Renal cortex interstitium (tissue), 15 donors: ENCODE data around the gene MEIG1. TPM values are rescaled to one million over a fixed set of nuclear protein-coding genes. Genes with fewer than 3 reads are reported as not detected.
"Not testable (repeated sequence)": the region's sequence is repeated elsewhere in the genome, so short reads cannot be mapped to it uniquely, and the experiment has no call there.

Source experiments
- DNase-seq, 11 donors: peaks; one replicate each; pipeline ENCODE4 v3.0.0-alpha.2; 2013; ENCODE audit warnings: low read depth in 9 of 11, low spot score in 4 of 11; ENCODE audit errors: extremely low read depth in 1 of 11
- long read RNA-seq, 16 experiments: transcript quantifications; one replicate each; lab custom pipeline, GENCODE V29; 2026
- polyA plus RNA-seq, 3 donors: library from polyadenylated mRNA; unstranded; fragments of 120-200 nt; gene quantifications; one replicate each; pipeline ENCODE4 v1.2.1, GENCODE V29; 2013; ENCODE audit not compliant: insufficient read length in 3 of 3

The MEIG1 gene, protein sequence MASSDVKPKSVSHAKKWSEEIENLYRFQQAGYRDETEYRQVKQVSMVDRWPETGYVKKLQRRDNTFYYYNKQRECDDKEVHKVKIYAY
- polyA plus RNA-seq = 1 to 10 TPM; 1.1 to 2.9 (median 1.6) TPM
- long read RNA-seq, donor 1 = 0 reads
- long read RNA-seq, donor 2 = 0 reads
- long read RNA-seq, donor 3, partial matches to known transcripts = 0 of 1 reads
- long read RNA-seq, donor 3, other reads (novel, unspliced or antisense) = 0 of 1 reads
- long read RNA-seq, donor 4, partial matches to known transcripts = 0 of 1 reads
- long read RNA-seq, donor 4, other reads (novel, unspliced or antisense) = 0 of 1 reads
- long read RNA-seq, donor 5 = 0 reads
- long read RNA-seq, donor 6 = 0 reads
- long read RNA-seq, donor 7 = 0 reads
- long read RNA-seq, donor 8, partial matches to known transcripts = 0 of 1 reads
- long read RNA-seq, donor 8, other reads (novel, unspliced or antisense) = 0 of 1 reads
- long read RNA-seq, donor 9 = 0 reads
- long read RNA-seq, donor 10 = 0 reads
- long read RNA-seq, donor 11 = 0 reads
- long read RNA-seq, donor 12 = 0 reads
- long read RNA-seq, donor 13 = 0 reads
- long read RNA-seq, donor 14, partial matches to known transcripts = 0 of 1 reads
- long read RNA-seq, donor 14, other reads (novel, unspliced or antisense) = 0 of 1 reads
- long read RNA-seq, donor 15 = 0 reads
- long read RNA-seq, donor 16, partial matches to known transcripts = 0 of 1 reads
- long read RNA-seq, donor 16, other reads (novel, unspliced or antisense) = 0 of 1 reads

DNA sequence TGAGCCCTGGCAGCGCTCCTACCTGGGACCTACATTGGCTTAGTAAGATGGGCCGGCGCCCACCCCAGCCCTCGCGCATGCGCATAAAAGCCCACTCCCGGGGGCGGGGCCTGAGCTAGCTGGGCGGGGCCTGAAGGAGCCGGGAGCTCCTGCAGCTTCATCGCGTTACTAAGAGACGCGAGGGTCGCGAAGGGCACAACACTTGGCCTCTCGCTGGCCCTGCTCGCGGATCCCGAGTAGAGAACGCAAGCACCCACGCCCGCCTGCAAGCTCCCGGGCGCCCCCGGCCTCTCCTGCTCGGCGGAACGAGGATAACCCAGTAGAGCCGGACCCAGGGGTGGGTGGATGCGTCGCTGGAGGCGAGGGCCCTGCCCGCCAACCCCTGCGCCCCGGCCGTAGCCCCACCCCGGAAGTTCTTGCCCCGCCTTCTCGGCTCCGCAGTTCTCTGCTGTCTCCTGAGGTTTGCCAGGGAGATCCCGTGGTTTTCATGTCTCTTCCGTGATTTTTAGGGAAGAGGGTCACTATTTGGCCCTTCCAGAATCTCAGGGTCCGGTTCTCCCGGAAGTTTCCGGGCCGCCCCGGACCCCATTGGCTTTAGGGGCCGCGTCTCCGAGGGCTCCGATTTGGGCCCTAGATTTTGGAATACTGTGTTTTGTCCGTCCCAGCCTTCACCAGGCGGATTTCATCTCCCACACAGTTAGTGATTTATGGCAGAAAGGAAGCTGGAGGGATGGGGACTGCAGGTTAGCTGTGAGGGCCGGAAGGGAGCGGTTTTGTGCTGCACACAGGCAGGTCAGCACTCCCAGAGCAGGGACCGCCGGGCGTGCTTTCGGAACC lies at the start of gene MEIG1:
TSS of gene MEIG1 (plus strand) at position 168 of the 837 bp plus-strand sequence. CDS start 7,081 bp downstream, outside the sequence.
- DNase-seq = peak; percentile 80 to 92 (median 89)

DNA sequence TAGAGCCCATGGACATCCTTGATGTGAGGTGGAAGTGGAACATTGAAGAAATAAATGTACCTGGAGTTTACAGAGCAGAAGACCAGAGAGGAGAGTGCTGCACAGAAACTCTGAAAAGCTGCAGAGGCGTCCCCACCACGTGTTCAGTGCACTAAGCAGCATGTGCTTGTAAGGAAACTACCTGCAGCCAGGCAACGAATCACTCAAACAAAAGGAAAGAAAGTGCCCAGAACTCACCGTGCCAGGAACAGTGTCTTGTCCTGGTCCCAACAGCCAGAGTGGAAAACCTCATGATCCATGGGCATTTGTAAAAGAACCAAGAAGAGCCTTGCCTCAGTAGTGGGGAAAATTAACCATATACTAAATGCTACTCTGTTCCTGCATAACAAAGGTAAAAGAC lies 48.2 kb upstream of the MEIG1 start:
- DNase-seq = no peak

DNA sequence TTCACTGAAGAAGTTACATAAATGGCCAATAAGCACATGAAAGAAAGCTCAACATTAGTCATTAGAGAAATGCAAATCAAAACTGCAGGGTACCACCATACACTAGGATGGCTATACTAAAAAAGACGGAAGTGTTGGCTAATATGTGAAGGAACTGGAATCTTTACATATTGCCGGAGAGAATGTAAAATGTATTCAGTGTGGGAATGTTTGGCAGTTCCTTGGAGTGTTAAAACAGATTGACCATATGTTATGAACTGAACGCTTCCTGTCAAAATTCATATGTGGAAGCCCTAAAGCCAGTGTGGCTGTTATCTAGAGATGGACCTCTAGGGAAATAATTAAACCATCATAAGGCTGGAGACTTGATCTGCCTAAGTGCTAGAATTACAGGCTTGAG lies 47.4 kb upstream of the MEIG1 start:
- DNase-seq = no peak

DNA sequence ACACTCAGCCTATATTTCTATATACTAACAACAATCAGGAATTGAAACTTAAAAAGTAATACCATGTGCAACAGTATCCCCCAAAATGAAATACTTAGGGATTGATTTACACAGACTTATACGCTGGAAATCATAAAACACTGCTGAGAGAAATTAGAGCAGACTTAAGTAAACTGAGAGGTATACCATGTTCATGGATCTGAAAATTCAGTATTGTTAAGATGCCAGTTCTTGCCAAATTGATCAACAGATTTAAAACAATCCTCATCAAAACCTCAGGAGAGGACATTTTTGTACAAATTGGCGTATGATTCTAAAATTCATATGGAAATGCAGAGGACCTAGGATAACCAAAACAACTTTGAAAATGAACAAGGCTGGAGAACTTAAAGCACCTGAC lies 42.6 kb upstream of the MEIG1 start:
- no peak for DNase-seq

DNA sequence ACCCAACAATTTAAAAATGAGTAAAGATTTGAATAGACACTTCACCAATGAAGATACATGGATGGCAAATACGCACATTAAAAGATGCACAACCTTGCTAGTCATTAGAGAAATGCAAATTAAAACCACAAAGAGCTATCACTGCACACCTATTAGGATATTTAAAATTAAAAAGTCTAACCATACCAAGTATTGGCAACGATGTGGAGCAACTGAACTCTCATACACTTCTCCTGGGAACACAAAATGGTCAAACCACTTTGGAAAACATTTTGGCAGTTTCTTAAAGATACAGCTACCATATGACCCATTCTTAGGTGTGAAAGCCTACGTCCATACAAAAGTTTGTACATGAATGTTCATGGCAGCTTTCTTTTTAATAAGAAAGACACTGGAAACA lies 41.4 kb upstream of the MEIG1 start:
- DNase-seq = no peak

DNA sequence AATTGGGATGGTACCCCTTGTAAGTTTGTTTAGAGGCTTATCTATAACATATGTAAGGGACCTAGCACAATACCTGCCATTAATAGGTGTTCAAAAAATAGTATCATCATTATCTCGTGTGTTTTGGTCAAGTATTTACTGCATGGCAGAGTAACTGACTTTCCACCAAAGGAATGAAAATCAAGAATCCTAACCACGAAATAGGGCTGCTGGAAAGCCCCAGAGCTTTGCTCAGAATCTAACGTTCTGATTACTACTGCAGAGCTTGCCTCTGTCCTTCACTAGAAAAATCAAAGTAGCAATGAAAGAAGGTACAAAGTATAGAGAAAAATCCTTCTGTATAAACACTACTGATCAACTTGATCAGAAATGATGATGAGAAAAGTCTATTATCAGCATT lies 40.2 kb upstream of the MEIG1 start:
- DNase-seq = no peak

DNA sequence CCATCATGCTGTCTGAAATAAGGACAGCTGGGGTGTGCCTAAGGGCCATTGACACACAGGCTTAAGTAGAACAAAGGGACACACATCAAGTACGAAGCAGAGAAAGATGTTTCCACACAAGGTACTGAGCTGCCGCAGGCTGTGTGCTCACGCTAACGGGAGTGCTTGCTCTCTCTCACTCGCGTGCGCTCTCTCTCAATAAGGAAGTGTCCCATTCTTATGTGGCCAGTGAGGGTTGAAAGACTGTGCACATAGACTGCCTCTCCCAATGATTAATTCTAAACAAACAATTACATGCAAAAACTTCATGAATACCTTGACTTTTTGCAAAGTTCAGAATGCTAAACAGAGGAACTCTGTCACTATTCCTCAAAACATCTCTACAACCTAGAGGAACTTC lies 35.2 kb upstream of the MEIG1 start:
- DNase-seq = no peak

DNA sequence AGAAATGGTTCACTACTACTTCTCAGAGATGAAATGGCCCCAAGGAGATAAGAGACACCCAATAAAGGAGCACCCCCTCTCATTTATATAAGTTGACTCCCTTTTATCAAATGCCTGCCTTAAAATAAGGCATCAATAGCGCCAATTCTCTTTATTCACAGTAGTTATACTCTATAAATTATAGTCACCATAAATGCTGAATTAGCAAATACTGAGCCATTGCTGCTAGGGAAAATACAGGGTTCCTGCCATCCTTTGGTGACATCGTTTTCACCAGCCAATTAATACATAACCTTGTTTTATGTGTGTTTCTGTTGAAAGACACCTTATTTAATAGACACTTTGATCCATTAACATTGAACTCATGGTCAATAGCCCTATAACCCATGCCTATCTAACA lies 33.9 kb upstream of the MEIG1 start:
- DNase-seq = no peak

DNA sequence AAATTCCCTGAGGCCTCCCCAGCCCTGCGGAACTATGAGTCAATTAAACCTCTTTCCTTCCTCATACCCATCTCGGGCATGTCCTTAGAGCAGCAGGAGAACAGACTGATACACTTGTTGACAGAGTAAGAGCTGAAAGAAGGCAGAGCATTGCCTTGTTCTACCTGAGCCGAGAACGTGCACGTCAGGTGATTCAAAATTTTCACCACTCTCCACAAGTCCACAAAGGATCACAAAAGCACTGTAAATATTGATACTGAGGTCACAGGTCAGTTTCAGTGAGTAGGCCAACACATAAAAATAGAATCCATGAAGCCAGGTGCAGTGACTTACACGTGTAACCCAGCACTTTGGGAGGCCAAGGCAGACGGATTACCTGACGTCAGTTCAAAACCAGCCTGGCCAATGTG lies 33.1 kb upstream of the MEIG1 start:
- no peak for DNase-seq

DNA sequence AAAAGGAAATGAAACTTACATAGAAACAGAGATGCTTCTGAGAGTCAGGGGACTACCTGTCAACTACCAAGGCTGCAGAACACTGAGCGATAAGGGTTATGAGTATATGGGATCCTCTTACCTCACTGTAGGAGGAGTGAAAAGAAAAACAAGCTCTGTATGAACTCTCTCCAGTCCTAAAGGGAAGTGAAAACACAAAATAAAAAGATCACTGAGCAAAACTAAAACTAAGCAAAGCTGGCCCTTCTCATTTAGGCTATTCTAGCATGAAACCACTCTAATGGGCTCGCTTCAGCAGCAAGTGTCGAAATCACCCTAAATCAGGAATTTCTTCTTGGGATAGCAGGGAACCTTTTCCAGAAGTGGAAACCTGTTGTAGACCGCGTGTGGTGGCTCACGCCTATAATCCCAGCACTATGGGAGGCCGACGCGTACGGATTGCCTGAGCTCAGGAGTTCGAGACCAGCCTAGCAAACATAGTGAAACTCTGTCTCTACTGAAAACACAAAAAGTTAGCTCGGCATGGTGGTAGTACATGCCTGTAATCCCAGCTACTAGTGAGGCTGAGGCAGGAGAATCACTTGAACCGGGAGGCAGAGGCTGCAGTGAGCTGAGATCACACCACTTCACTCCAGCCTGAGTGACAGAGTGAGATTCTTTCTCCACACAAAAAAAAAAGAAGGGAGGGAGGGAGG lies 32.3 kb upstream of the MEIG1 start:
- no peak for DNase-seq

DNA sequence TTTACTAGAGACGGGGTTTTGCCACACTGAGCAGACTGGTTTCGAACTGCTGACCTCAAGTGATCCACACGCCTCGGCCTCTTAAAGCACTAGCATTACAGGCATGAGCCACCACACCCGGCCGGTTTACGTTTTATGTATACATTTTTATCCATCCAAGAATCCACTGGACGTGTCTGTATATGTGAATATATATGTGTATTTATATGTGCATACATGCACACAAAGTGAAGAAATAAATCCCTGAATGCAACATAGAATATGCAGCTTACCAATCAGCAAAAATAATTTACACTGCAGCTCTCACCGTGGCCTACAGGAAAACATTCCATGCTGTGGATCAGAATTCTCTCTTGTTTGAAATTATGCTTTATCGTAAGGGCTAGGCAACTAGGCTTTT lies 28.6 kb upstream of the MEIG1 start:
- no peak for DNase-seq

DNA sequence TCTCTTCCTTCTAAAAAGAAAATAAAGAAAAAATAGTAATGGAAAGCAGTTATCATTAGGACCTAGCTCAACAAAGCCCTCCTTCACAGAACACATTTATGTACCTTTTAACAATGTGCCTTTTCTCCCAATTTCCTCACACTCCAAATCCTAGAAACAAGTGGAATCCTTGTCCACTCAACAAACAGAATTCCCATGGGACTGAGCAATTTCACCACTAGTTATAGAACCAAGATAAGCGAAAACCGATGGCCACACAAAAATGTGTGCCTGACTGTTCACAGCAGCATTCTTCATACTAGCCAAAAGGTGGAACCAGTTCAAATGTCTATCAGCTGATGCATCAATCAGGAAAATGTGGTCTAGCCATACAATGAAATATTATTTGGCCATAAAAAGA lies 22.6 kb upstream of the MEIG1 start:
- no peak for DNase-seq

DNA sequence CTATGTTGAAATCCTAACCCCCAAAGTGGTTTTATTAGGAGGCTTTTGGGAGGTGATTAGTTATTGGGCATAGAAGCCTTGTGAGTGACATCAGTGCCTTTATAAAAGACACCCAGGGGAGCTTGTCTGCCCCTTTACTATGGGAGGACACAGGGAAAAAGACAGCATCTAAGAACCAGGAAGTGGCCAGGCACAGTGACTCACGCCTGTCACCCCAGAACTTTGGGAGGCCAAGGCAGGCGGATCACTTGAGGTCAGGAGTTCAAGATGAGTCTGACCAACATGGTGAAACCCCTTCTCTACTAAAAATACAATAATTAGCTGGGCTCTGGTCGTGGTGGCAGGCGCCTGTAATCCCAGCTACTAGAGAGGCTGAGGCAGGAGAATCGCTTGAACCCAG lies 20.2 kb upstream of the MEIG1 start:
- DNase-seq = not testable (repeated sequence)

DNA sequence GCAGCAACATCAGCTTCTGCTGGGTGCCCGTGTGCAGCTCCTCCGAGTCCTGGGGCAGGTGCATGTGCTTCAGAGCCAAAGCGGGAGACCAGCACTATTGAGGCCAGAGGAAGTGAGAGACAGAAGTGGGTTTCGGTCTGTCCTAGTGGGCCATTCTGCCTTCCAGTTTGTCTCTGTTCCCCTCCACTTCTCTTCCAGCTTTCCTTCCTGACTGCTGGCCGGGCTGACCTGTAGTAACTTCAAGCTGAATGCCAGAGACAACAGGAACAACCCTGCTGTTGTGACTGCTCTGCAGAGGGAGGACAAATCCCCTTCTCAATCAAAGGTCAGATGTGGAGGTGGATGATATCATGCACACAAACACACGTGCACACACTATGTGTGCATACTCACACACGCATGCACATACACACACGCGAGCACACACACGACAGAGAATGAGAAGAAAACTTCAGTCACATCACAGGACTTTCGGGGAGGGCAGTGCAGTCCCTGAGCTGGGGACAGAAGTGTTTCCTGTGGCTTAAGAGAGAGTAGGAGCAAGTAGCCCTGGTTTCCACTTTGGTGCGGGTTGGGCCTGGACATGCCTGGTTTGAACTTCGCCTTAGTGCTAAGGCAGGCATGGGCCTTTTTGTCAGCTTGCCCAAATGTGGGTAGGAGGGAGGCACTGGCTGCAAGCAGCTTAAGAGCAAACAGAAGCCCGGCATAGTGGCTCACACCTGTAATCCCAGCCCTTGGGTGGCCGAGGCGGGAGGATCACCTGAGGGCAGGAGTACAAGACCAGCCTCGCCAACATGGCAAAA lies 16.8 kb upstream of the MEIG1 start:
- DNase-seq = not testable (repeated sequence)

DNA sequence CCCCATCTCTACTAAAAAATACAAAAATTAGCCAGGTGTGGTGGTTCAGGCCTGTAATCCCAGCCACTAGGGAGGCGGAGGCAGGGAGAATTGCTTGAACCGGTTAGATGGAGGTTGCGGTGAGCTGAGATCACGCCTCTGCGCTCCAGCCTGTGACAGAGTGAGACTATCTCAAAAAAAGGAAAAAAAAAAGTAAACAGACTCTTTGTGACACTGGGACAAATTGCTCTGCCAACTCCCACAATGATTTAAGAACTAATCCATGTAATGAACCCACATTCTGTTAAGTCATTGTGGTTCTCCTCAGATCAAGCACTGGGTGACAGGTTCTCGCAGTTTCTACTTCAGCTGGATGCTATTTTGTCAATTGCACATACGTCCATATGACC lies 16.2 kb upstream of the MEIG1 start:
- not testable (repeated sequence) for DNase-seq

DNA sequence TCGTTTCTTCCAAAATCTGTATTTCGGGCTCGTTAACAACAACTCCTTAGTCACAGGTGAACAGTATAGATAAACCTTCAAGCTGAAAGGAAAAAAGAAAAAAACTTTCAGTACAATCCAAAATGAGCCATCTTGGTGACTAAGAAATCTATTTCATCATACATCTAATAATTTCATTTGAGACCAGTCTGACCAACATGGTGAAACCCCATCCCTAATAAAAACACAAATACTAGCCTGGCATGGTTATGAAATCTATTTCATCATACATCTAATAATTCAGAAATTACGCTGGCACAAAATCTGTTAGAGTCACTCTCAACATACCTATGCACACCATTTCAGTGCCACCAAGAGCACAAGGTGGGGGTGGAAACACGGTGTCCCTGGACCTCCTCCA lies 14.1 kb upstream of the MEIG1 start:
- DNase-seq = no peak

DNA sequence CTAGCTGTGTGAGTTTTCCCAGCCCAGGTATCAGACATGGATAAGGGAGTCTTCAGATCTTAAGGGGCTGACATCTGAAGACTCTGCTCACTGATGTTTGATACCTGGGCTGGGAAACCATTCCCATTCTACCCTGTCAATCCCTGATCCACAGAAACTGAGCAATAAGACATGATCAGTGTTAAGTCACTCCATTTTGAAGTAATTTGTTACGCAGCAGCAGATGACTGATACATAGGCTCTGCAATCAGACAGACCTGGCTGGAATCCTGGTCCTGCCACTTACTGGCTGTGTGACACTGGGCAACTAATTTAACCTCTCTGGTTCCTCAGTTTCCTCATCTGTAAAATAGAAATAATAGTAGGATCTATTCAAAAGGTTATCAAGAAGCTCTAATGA lies 11.9 kb upstream of the MEIG1 start:
- DNase-seq = no peak

DNA sequence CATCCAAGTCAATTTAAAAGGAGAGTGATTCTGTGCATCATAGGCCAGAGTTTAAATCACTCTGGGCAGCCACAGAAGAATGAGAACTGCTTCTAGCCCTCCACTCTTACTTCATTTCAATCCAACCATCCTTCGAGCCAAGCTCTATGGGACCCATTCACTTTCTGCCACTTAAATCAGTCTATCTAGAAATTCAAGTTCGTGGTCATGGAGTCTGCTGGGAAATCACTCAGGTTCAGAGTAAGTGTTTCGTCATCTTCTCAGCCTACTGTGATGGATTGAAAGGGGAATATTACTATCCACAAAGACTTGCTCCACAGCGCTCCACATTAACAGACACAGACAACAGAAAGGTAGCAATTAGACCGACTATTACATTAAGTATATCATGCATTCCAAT lies 9.9 kb upstream of the MEIG1 start:
- DNase-seq = no peak
